GM19328 (cell line): ENCODE results near the gene MYO1D.
"Not testable (repeated sequence)": the region's sequence is repeated elsewhere in the genome, so short reads cannot be mapped to it uniquely, and the experiment has no call there.

ENCODE experiments used
- ATAC-seq: cut with Tn5 transposase; IDR thresholded peaks from one replicate; pipeline ENCODE4 v1.9.1; 2021; ENCODE audit warnings: mild to moderate bottlenecking, moderate library complexity; ENCODE audit not compliant: unreplicated experiment

The MYO1D gene

DNA sequence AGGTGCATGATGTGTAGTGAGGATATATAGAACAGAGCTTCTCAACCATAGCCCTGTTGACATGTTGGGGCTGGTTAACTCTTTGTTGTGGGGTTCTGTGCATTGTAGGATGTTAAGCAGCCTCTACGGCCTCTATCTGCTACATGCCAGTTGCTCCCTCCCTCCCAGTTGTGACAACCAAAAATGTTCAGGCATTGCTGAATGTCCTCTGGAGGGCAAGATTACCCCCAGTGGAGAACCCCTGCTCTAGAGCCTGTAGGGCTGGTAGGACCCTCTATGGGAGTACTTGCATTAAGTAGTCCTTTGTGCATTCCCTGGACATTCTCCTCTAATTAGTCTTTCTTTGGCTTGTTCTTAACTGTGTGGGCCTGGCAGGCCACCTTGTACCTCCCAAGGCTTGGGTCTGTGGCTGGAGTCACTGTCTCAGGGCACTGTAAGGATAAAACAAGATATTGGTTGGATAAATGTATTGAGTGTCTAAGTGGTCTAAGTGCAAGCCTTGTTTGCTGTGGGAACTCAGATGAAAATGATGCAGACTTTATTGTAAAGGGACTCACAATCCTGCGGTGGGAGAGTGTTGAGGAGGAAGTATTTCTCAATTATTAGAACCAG, 19.8 kb upstream of the MYO1D start:
- ATAC-seq: no peak

DNA sequence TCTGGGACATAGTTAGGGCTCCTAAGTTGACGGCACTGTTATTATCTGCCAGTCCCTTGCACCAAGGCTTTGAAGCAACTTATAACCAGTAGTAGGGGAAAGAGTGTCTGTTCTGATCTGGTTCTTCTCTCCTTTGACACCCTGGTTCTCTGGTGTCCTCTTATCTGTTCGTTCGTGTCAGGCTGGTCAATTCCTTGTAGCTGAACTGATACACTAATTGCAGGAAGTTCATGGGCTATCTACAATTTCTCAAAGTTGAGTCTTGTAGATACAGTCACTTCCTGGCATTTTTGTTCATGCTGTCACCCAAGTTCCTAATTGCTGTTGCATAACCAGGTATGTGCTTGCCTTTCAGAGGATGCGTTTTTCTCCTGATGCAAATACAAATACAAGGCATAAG, 17.3 kb upstream of the MYO1D start:
- ATAC-seq: no peak

GRCh38 chr17:32887410-32887809, 10.5 kb upstream of the MYO1D start:
- not testable (repeated sequence) for ATAC-seq

DNA sequence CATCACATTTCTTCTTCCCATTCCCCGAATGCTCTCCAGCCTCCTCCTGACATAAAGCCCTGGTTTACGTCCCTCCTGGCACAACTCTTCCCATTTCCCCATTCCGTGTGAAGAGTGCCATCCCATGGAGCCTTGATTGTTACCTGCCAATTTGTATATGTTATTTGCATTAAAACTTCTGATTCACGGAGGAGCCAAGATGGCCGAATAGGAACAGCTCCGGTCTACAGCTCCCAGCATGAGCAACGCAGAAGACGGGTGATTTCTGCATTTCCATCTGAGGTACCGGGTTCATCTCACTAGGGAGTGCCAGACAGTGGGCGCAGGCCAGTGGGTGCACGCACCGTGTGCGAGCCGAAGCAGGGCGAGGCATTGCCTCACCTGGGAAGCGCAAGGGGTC, 10.0 kb upstream of the MYO1D start:
- ATAC-seq: not testable (repeated sequence)

DNA sequence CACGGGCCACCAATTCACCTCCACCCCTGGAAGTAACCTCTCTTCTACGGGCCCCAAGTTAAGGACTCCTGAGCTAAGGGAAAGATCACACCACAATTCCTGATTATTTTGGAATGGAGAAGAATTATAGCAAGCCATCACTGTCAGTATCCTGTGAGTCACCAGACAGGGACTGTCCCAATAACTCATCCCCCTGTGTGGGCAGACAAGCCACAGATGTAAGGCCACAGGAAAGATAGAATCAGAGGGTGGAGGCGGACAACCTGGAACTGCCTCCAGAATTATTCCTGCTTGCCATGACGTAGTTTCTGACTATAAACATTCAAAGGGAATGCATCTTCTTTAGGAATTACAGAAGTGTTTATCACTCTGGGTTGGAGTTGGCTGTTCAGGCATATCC, 5.8 kb upstream of the MYO1D start:
- ATAC-seq: no peak

DNA sequence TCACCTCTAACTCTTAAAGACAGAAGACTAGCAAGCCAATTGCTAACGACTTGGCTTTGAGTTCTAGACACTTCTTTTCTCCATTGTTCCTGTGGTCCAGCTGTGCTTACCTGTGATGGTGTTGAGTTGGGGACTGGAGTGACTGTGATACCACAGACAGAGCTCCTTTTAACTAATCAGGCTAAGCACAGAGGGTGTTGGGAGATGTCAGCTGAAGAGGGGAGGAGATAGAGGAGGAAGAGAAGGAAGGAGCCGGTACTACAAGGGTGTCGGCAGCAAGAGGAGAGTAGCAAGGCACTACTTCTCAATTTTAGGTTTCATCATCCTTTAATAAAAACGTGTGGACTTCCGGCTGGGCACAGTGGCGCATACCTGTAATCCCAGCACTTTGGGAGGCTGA, 5.1 kb upstream of the MYO1D start:
- ATAC-seq: no peak

- ATAC-seq: no peak
These were observed 3.9 kb upstream of the MYO1D start for GRCh38 chr17:32880671-32881453.

GRCh38 chr17:32879134-32879533, 2.2 kb upstream of the MYO1D start:
- ATAC-seq: no peak

- no peak for ATAC-seq
These were observed 1.3 kb upstream of the MYO1D start for GRCh38 chr17:32878211-32878610.

DNA sequence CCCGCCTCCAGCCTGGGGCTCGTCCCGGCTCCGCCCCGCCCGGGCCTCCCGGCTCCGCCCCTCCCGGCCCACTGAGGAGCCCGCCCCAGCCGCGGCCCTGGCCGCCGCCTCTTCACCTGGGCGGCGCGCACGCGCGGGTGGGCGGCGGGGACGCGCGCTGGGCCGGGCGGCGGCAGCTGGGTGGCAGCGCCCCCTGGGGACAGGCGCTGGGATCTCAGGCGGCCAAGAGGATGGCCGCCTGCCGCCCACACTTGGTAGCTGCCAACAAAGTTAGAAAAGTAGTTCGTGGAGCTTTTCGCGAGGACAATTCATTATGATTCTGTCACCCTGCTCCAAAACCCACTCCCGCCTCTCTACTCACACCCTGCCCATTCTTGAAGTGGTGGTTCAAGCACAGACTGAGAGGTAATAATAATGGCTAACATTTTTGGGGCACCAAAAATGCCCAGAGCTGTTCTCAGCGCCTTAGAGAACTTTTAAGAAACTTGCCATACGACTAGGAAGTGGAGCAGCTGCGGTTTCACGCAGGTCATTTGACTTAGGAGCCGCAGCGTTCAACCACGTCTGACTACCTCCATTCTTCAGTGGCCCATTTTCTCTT, 340 bp upstream of the MYO1D start:
- peak; percentile 92 for ATAC-seq

- ATAC-seq: no peak
These were observed 954 bp downstream of the MYO1D start for GRCh38 chr17:32875923-32876416.

GRCh38 chr17:32875230-32875917, 1.6 kb downstream of the MYO1D start:
- ATAC-seq: no peak

DNA sequence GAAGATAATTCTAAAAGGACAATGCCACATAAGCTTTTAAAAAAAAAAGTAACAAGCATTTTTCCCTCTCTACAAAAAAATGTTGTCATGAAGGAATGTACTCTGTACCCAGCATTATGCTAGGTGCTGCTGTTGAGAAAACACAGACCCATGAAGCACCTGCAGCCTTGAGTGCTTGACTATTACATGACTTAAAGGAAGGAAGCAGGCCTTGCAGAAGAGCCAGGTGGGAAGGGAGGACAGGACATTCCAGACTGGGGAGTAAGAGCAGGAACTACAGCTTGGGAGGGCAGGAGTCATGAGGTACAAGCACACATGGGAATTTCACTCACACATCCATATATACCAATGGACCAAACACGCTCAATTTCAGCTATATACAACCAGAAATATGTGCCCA, 3.8 kb downstream of the MYO1D start:
- no peak for ATAC-seq

DNA sequence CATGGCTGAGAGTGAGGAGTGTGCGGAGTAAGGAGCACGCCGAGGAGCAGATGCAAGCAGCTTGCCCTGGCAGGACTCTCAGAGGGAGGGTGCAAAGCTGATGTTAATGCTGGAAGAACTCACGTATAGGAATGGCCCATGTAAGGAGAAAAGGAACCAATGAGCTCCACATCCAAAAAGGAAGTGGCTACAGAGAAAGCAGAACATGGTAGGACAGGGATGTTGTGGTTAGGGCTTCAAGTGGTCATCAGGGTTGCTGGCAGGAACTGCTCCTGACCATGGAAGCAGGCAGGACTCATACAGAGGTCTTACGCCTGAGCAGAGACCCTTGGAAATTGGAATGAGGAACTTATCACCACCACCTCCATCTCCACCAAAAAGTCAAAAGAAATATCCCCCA, 5.2 kb downstream of the MYO1D start:
- no peak for ATAC-seq

DNA sequence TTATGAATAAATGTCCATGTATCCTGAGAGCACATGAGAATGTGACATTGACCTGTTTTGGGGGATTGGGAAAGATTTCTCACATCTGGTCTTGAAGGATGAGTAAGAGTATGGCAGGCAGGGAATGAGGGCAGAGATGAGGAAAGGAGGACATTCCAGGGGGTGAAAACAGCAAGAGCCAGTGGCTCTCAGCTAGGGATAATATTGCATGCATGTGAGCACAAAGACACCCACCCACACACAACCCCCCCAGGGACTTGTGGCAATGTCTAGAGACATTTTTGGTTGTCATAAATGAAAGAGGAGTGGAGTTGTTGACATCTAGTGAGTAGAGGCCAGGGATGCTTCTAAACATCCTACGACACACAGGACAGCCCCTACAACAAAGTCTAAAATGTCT, 6.0 kb downstream of the MYO1D start:
- ATAC-seq: no peak

DNA sequence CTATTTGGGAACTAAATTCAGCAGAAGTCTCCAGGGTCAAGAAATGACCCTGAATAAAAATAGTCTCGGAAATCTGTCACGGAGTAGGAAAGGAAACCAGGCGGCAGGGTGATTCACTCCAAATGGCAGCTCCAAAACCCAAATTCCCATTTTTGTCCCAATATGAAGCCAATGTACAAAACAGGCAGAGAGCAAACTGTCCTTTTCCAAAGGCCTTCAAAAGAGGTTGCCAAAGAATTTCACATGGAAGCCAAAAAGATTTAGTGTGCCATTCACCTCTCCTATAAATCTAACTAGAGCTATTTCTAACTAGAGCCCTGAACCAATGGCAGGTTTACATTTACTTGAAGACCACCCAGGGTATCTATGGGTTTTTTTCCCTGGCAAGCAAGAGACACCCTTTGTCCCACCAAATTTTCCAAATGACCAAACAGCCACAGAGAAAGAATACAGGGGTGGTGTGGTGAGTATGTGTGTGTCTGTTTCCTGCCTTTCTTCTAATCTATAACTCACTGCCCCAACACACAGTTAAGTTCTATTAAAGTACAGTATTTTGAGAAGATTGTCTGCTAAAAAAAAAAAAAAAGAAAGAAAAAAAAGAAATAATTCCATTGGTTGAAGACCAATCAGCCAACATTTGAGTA, 6.8 kb downstream of the MYO1D start:
- ATAC-seq: no peak

- no peak for ATAC-seq
These were observed 7.4 kb downstream of the MYO1D start for GRCh38 chr17:32869345-32870026.

- no peak for ATAC-seq
These were observed 11.8 kb downstream of the MYO1D start for GRCh38 chr17:32865141-32865540.

DNA sequence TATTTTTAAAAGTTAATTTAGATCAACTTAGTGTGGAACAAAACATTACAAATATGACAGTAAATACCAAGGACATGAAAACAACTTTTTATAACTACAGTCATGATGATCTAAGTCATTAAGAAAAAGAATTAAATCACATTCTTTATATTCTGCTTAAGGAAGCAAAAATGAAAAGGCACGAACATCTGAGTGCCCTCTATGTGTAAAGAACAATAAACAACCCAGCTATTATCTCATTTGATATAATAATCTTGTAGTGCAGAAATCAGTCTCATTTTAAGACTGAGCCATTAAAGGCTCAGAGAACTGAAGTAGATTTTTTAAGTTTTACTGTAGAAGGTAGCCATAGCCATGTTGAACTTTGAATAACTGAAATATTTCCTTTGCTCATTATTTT, 13.4 kb downstream of the MYO1D start:
- no peak for ATAC-seq

DNA sequence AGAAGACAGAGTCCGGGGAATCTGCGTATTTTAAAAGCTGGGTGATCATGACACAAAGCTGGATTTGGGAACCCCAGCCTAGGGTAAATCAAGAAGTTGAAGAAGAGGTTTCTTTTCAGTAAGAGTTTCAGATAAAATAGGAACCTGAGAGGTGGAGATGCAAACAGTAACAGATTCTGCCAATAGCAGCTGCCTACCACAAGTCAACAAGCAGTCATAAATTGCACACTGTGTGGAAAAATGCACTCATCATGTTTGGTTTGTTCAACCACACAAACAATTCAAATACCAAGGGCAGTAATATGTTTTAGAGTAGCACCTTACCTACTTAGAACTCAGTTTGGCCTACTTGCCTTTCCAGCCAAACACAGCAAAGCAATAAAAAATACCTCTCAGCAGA, 14.0 kb downstream of the MYO1D start:
- no peak for ATAC-seq

- no peak for ATAC-seq
These were observed 14.9 kb downstream of the MYO1D start for GRCh38 chr17:32861981-32862380.
